GM23248 (cell line): ENCODE results near the gene MINDY4.

Experiments used
- EZH2 ChIP-seq: fragments of 200-600 bp; sonication (generic); IDR thresholded peaks from 2 replicates; pipeline ENCODE4 v1.6.1; 2018; ENCODE audit warnings: antibody characterized with exemption, mild to moderate bottlenecking; ENCODE audit not compliant: insufficient read depth, poor library complexity, severe bottlenecking
- EZH2phosphoT487 ChIP-seq: fragments of 200-600 bp; sonication (generic); IDR thresholded peaks from 2 replicates; pipeline ENCODE4 v1.6.1; 2018; ENCODE audit warnings: antibody characterized with exemption, moderate library complexity, mild to moderate bottlenecking, low read depth; ENCODE audit not compliant: insufficient read depth

- TF ChIP-seq EZH2phosphoT487 (no peak), EZH2 (no peak)
These were observed 150.6 kb downstream of the MINDY4 start for GRCh38 chr7:30921540-30922401.
